ENCODE measurements around the gene SUMO4. TPM values are rescaled to one million over a fixed set of nuclear protein-coding genes. Genes with fewer than 3 reads are reported as not detected.

SUMO4 gene
- total and polyA plus RNA-seq, 2 of the 8 experiments (the other 6 are each of a cell fraction or from before 2014, with no cell fraction given): 0.09 to 1.3 TPM

DNA sequence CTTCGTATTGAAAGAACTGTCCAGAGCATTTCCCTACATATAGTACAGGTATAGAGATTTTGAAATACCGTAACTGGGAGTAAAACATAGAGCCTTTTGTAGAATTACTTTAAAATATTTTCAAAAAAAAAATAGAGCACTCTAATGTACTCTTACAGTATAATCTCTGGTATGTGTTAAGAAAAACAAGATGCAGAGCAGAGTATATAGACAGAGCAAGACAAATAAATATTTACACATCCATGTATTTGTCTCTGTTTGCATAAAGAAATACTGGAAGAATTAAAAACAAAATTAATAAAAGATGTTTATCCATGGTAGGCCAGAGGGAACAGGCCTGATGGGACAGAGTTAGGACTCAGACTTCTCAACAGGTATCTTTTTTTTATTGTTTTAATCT is 28.0 kb upstream of the SUMO4 start:
- Histone ChIP-seq H3K4me1 (replicated peaks in 1 of 4; ENCODE audit: control insufficient read depth in 3 of 4, insufficient read depth in 4 of 4, low read length in 3 of 4) (no peaks in the 10 kb centered on the region), H3K27ac (ENCODE audit: low read depth, low read length) (no peak overlapping the region), H2BK20ac (ENCODE audit: low read length) (no peak overlapping the region), H2BK12ac (ENCODE audit: low read depth, low read length) (no peak overlapping the region), H2BK5ac (ENCODE audit: low read depth, low read length) (no peak overlapping the region), H3K9me3 (ENCODE audit: insufficient read depth in 2 of 2, low read depth in 1 of 2, low read length in 1 of 2) (no peaks in the 10 kb centered on the region), H3K23me2 (ENCODE audit: low read depth, low read length) (no peaks in the 10 kb centered on the region), H2AFZ (ENCODE audit: low read length) (no peak overlapping the region), H3K4ac (replicated peaks; ENCODE audit: insufficient read length, low read depth, low read length) (no peak overlapping the region), H3K14ac (ENCODE audit: insufficient read length) (no peak overlapping the region), H4K20me1 (replicated peaks in 1 of 2; ENCODE audit: control insufficient read depth in 1 of 2, insufficient read depth in 2 of 2, low read length in 2 of 2) (peaks cover 1% of the 10 kb centered on the region in 2 experiments), H3K56ac (replicated peaks; ENCODE audit: insufficient read length, low read depth, low read length) (no peak overlapping the region), H4K91ac (replicated peaks; ENCODE audit: insufficient read length, low read length) (no peak overlapping the region), H2BK120ac (replicated peaks; ENCODE audit: low read depth, low read length) (no peak overlapping the region), H4K8ac (ENCODE audit: extremely low read depth, insufficient read depth, low read length) (no peak overlapping the region), H3K4me2 (ENCODE audit: insufficient read depth in 1 of 2, low read depth in 2 of 2, low read length in 2 of 2) (no peak overlapping the region), H3K4me3 (ENCODE audit: extremely low read depth in 1 of 4, insufficient read depth in 2 of 4, low read depth in 3 of 4, low read length in 4 of 4) (no peak overlapping the region), H4K5ac (ENCODE audit: insufficient read length, low read depth, low read length) (no peak overlapping the region), H3K18ac (ENCODE audit: extremely low read depth, low read length) (no peak overlapping the region), H3K79me2 (ENCODE audit: control insufficient read depth in 1 of 2, insufficient read depth in 2 of 2, low read length in 2 of 2) (peaks cover 0 to 52% of the 10 kb centered on the region in 2 experiments; a peak in 3 of 4 replicates), H2AK5ac (ENCODE audit: low read depth, low read length) (no peak overlapping the region), H3K9ac (replicated peaks in 1 of 4; ENCODE audit: extremely low read depth in 1 of 4, low read depth in 3 of 4, low read length in 3 of 4) (no peak overlapping the region), H3K27me3 (replicated peaks in 1 of 4; ENCODE audit: control insufficient read depth in 3 of 4, extremely low read depth in 1 of 4, insufficient read depth in 3 of 4, low read length in 3 of 4) (no peaks in the 10 kb centered on the region), H3K36me3 (ENCODE audit: control insufficient read depth in 2 of 4, insufficient read depth in 4 of 4, low read length in 3 of 4) (peaks cover 0 to 12% (median 0%) of the 10 kb centered on the region in 4 experiments; a peak in 2 of 8 replicates), H3K23ac (ENCODE audit: insufficient read length) (no peak overlapping the region), H2BK15ac (ENCODE audit: low read length) (no peak overlapping the region), H3K79me1 (ENCODE audit: low read depth, low read length) (no peaks in the 10 kb centered on the region)
- ChIA-PET POLR2A (ENCODE audit: partially characterized antibody) (interaction anchor here (1.4 kb wide), 1 partner anchor 55 kb away, joined by 4 read pairs; no protein-coding TSS in a partner anchor), CTCF (ENCODE audit: partially characterized antibody) (interaction anchor here (0.9 kb wide), 2 partner anchors 9 to 60 kb away, joined by 3 to 5 read pairs; no protein-coding TSS in a partner anchor)
- FAIRE-seq: no peak
- no peak for DNase-seq (ENCODE audit: low read depth in 1 of 2, low spot score in 2 of 2)
- WGBS, 2 experiments (ENCODE audit: extremely low coverage in 1 of 2, insufficient coverage in 1 of 2, insufficient read length in 1 of 2, insufficient replicate concordance in 2 of 2, low coverage in 1 of 2, low lambda C conversion rate in 2 of 2, missing lambda C conversion rate in 1 of 2): 81% methylated on average over 2 of the region's 2 CpGs; no CpG with 5 or more reads in 1 of the 2 experiments
- no peak for TF ChIP-seq RFX5 (IDR thresholded peaks at IDR 0.05; ENCODE audit: borderline replicate concordance, low read depth, low read length)
- TF ChIP-seq, protein P1, sequence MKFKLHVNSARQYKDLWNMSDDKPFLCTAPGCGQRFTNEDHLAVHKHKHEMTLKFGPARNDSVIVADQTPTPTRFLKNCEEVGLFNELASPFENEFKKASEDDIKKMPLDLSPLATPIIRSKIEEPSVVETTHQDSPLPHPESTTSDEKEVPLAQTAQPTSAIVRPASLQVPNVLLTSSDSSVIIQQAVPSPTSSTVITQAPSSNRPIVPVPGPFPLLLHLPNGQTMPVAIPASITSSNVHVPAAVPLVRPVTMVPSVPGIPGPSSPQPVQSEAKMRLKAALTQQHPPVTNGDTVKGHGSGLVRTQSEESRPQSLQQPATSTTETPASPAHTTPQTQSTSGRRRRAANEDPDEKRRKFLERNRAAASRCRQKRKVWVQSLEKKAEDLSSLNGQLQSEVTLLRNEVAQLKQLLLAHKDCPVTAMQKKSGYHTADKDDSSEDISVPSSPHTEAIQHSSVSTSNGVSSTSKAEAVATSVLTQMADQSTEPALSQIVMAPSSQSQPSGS (IDR thresholded peaks at IDR 0.05; ENCODE audit: low read length): no peak

All from H1 (cell line).